Heart left ventricle (tissue), 16 donors: Measurements from ENCODE around the gene SP4. TPM values are rescaled to one million over a fixed set of nuclear protein-coding genes. Genes with fewer than 3 reads are reported as not detected.

Experiments used
- ATAC-seq, 4 donors: fragments of 200-7000 bp; cut with Tn5 transposase; one replicate each; pipeline ENCODE4 v1.9.1; 2020 to 2022; ENCODE audit warnings: moderate library complexity in 4 of 4, mild to moderate bottlenecking in 3 of 4, moderate number of reproducible peaks in 1 of 4
- DNase-seq, 5 donors: peaks; one replicate each; pipeline ENCODE4 v3.0.0-alpha.2; 2020
- H3K27ac ChIP-seq, 12 donors: fragments of 200-600 bp; sonication (generic) in 4 of 12; one replicate each; pipeline versions ENCODE4 v1.5.0 to v1.8.0; 2016 to 2022; ENCODE audit warnings: mild to moderate bottlenecking in 2 of 12
- H3K27me3 ChIP-seq, 9 donors: fragments of 200-600 bp; sonication (generic) in 2 of 9; one replicate each; pipeline versions ENCODE4 v1.5.1 to v1.8.0; 2016 to 2022; ENCODE audit warnings: mild to moderate bottlenecking in 3 of 9
- H3K36me3 ChIP-seq, 9 donors: fragments of 200-600 bp; sonication (generic) in 2 of 9; one replicate each; pipeline versions ENCODE4 v1.5.0 to v1.8.0; 2018 to 2022; ENCODE audit warnings: mild to moderate bottlenecking in 2 of 9
- H3K4me1 ChIP-seq, 12 donors: fragments of 200-600 bp; sonication (generic) in 4 of 12; one replicate each; pipeline versions ENCODE4 v1.5.0 to v1.8.0; 2016 to 2022; ENCODE audit warnings: mild to moderate bottlenecking in 3 of 12
- H3K4me3 ChIP-seq, 12 donors: fragments of 200-600 bp; sonication (generic) in 4 of 12; one replicate each; pipeline versions ENCODE4 v1.5.0 to v1.8.0; 2017 to 2022; ENCODE audit warnings: mild to moderate bottlenecking in 9 of 12, moderate library complexity in 4 of 12
- H3K9me3 ChIP-seq, 12 donors: fragments of 200-600 bp; sonication (generic) in 4 of 12; one replicate each; pipeline versions ENCODE4 v1.5.0 to v1.8.0; 2016 to 2022; ENCODE audit warnings: mild to moderate bottlenecking in 1 of 12
- POLR2A ChIP-seq, 2 donors: fragments of 450-650 bp; IDR thresholded peaks; one replicate each; pipeline ENCODE4 v1.6.1; 2017; ENCODE audit warnings: antibody characterized with exemption in 2 of 2, mild to moderate bottlenecking in 2 of 2, moderate library complexity in 2 of 2
- WGBS, 4 donors: extraction: QIAGEN DNeasy Blood & Tissue Kit in 2 of 4; methylation state at CpG; one replicate each; pipeline versions ENCODE4 v1.1.5 to v1.1.7; 2013 to 2018; 5-methylcytosine and 5-hydroxymethylcytosine counted together
- intact Hi-C, 10 donors: fragments of 100-400 bp; cut with DNase I; formaldehyde crosslinking; loops; one replicate each; pipeline versions ENCODE4 v1.11.1 to v1.14.2; 2022
- polyA plus RNA-seq, 2 donors: library from polyadenylated mRNA; stranded (reverse); fragments of 200-250 nt; gene quantifications; one replicate each; pipeline ENCODE4 v1.2.3, GENCODE V29; 2013
- total RNA-seq, 9 donors: library from RNA; depleted of rRNA in 2 of 9; stranded (reverse); fragments of >200 nt in 2 of 9; fragmentation: NEBNext Ultra II Directional in 3 of 9; extraction: Animal tissue kit (Norgen Biotek cat#: 25700) in 3 of 9; gene quantifications; one replicate each; pipeline versions ENCODE4 v1.1.0 to v1.2.4, GENCODE V29; 2016 to 2023
- TF ChIP-seq, protein P1 (sequence below), 12 donors: fragments of 200-600 bp; sonication (generic) in 4 of 12; IDR thresholded peaks; one replicate each; pipeline versions ENCODE4 v1.5.0 to v1.8.0; 2018 to 2022; ENCODE audit warnings: antibody characterized with exemption in 12 of 12, mild to moderate bottlenecking in 5 of 12
- donor health status: ischemic (EF 13 %, LVEDD 7.1; RV severe dilation, severe dysfunction).
- donor health status: healthy with polysubstance abuse.
- donor health status: DM: no; HTN: yes; CAD: no.
- donor health status: DM: no; HTN: no; CAD: no.
- donor health status: ischemic (EF 25% LVEDD 6.9; RV normal size, moderate dysfunction).
- donor health status: ischemic (EF 25% LVEDD 5.7; RV mildly dilated, moderate dysfunction).
- donor health status: healthy.
- donor health status: DM: yes; HTN: yes; CAD: no.
- donor health status: ischemic (EF 35%, LVEDD 5.7; RV mildly dilated, moderate dysfunction).
- donor health status: nonischemic (EF 11% LVEDD 7.7; RV severe dilation, severe dysfunction).
- donor health status: DM: yes; HTN: yes; CAD: no.
- donor health status: PGD.
- donor health status: ischemic (EF 29% LVEDD 5.4; RV normal size, mild dysfunction).
- donor health status: nonischemic (EF 23%, LVEDD 6.1; RV moderate dilation, normal function).

SP4 gene
- total and polyA plus RNA-seq, 11 donors = 1.5 to 8.9 (median 5.7) TPM

DNA sequence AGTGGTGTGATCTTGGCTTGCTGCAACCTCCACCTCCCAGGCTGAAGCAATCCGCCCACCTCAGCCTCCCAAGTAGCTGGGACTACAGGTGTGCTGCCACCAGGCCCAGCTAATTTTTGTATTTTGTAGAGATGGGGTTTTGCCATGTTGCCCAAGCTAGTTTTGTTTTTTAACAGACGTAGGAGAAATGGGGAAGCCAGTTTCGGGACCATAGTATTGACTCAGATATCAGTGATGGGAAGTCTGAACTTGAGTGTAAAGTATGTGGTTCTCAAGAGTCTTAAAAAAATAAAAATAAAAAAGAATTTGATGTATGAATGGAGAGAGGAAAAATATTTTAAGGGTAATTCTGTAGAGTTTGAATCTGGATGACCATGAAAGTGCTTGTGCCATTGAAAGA is 34.2 kb downstream of the SP4 start:
- 94 to 97% (median 96%) methylated on average over 3 of the region's 3 CpGs for WGBS, 4 donors
- TF ChIP-seq, protein P1, sequence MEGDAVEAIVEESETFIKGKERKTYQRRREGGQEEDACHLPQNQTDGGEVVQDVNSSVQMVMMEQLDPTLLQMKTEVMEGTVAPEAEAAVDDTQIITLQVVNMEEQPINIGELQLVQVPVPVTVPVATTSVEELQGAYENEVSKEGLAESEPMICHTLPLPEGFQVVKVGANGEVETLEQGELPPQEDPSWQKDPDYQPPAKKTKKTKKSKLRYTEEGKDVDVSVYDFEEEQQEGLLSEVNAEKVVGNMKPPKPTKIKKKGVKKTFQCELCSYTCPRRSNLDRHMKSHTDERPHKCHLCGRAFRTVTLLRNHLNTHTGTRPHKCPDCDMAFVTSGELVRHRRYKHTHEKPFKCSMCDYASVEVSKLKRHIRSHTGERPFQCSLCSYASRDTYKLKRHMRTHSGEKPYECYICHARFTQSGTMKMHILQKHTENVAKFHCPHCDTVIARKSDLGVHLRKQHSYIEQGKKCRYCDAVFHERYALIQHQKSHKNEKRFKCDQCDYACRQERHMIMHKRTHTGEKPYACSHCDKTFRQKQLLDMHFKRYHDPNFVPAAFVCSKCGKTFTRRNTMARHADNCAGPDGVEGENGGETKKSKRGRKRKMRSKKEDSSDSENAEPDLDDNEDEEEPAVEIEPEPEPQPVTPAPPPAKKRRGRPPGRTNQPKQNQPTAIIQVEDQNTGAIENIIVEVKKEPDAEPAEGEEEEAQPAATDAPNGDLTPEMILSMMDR (IDR thresholded peaks at IDR 0.05) = no peak
- DNase-seq (no peak), ATAC-seq (no peak)
- Histone ChIP-seq H3K9me3 (no peaks in the 10 kb centered on the region), H3K4me3 (no peak overlapping the region), H3K27me3 (no peaks in the 10 kb centered on the region), H3K4me1 (peaks cover 0 to 15% (median 0%) of the 10 kb centered on the region in 12 donors), H3K36me3 (peaks cover 0 to 5% (median 0%) of the 10 kb centered on the region in 9 donors), H3K27ac (no peak overlapping the region)
- intact Hi-C loops = no loop called here

DNA sequence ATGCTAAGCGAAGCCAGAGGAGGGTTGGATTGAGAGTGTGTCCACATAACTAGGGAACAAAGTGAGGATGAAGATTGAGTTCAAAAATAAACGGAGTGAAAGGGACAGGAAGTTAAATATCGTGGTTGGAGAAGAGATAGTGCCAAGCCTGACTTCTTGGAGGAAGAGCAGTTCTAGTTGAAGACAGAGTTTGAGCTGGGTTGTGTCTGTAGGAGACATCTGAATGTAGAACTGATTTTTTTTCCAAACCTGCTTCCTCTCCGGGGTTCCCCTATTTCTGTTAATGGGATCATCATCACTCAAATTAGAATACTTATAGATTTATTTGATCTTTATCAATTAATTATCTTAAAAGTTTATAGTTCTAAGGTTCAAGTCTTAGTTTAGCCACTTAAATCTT is 35.6 kb downstream of the SP4 start:
- ATAC-seq = no peak
- Histone ChIP-seq H3K9me3 (no peaks in the 10 kb centered on the region), H3K4me3 (no peak overlapping the region), H3K27me3 (no peaks in the 10 kb centered on the region), H3K4me1 (peaks cover 0 to 12% (median 0%) of the 10 kb centered on the region in 12 donors), H3K36me3 (peaks cover 0 to 5% (median 0%) of the 10 kb centered on the region in 9 donors), H3K27ac (no peak overlapping the region)
- TF ChIP-seq, protein P1 (IDR thresholded peaks at IDR 0.05) = no peak
- no peak for TF ChIP-seq POLR2A (IDR thresholded peaks at IDR 0.05)
- no peak for DNase-seq
- intact Hi-C loops = no loop called here
- WGBS, 4 donors = 56 to 67% (median 64%) methylated on average over 4 of the region's 4 CpGs

DNA sequence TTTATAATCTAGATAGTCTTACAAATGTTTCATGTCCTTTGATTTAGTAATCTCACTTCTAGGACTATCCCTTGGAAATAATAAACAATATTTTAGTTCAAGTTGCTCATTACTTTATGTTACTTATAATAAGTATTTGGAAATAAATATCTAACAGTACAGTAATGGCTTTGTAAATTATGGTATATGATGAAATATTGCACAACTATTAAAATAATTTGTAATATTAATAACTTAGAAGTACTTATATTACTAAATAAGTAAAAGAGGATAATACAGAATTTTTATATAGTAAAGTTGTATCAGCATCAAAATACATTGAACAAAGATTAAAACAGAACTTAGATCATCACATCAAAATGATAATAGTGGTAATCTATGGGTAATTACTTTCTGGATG is 41.1 kb downstream of the SP4 start:
- H3K4me1 ChIP-seq = peaks cover 0 to 5% (median 0%) of the 10 kb centered on the region in 12 donors
- TF ChIP-seq POLR2A (IDR thresholded peaks at IDR 0.05) = no peak

DNA sequence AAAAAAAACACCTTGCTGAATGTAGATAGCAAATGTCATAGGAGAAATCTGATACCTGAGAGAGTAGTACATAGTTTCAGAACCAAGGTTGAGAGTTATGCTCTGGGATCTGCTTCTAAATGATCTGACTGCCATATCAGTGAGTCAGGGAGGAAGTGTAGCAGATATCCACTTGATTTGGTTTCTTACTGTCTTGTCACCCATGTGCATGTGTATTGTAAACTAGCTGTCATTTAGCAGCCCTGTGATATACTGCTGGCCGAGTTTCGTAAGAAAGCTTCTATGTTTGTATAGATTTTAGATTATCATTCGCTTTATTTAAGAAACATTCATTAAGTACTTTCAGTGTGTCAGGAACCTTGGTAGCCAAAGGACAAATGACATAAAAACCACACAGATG is 42.0 kb downstream of the SP4 start:
- WGBS, 4 donors = 79 to 94% (median 87%) methylated on average over 3 of the region's 3 CpGs
- Histone ChIP-seq H3K4me1 (peaks cover 0 to 5% (median 0%) of the 10 kb centered on the region in 12 donors), H3K4me3 (no peak overlapping the region), H3K27me3 (no peaks in the 10 kb centered on the region), H3K36me3 (no peaks in the 10 kb centered on the region), H3K27ac (no peak overlapping the region), H3K9me3 (no peaks in the 10 kb centered on the region)
- TF ChIP-seq, protein P1 (IDR thresholded peaks at IDR 0.05) = no peak
- no peak for TF ChIP-seq POLR2A (IDR thresholded peaks at IDR 0.05)
- intact Hi-C loops = no loop called here
- no peak for ATAC-seq
- no peak for DNase-seq

More for the DNA sequence above, 41.1 kb downstream of the SP4 start:
- H3K27ac ChIP-seq = no peak overlapping the region
- H3K9me3 ChIP-seq = no peaks in the 10 kb centered on the region
- no peaks in the 10 kb centered on the region for H3K27me3 ChIP-seq
- no peaks in the 10 kb centered on the region for H3K36me3 ChIP-seq
- intact Hi-C loops = no loop called here
- DNase-seq (no peak), ATAC-seq (no peak)
- no peak overlapping the region for H3K4me3 ChIP-seq

DNA sequence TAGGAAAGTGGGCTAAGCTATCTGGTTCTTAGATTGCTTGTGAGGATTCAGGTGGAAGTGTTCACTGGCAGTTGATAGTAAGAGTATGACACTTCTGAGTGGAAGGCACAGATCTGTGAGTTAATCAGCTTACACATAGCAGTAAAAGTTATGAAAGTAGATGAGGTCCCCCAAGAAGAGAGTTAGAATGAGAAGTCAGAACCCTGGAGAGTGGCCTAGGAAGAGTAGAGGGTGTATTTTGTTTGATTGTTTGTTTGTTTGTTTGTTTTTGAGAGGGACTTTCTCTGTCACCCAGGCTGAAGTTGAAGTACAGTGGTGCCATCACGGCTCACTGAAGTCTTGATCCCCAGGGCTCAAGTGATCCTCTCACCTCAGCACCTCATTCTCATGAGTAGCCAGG is 44.1 kb downstream of the SP4 start:
- intact Hi-C loops = no loop called here
- H3K9me3 ChIP-seq = no peaks in the 10 kb centered on the region
- WGBS, 4 donors = 97 to 100% (median 99%) methylated on average over 1 of the region's 1 CpG
- no peak for TF ChIP-seq POLR2A (IDR thresholded peaks at IDR 0.05)
- TF ChIP-seq, protein P1 (IDR thresholded peaks at IDR 0.05) = no peak
- peaks cover 0 to 2% (median under 1%) of the 10 kb centered on the region in 9 donors for H3K36me3 ChIP-seq
- H3K4me1 ChIP-seq = peaks cover 0 to 5% (median 0%) of the 10 kb centered on the region in 12 donors
- H3K27ac ChIP-seq = no peak overlapping the region
- ATAC-seq (no peak), DNase-seq (no peak)
- no peaks in the 10 kb centered on the region for H3K27me3 ChIP-seq
- H3K4me3 ChIP-seq = no peak overlapping the region
